GM12891 (cell line): ENCODE data around the gene HCN4.

Experiments used
- DNase-seq: peaks from one replicate; pipeline ENCODE4 v3.0.0; 2011; ENCODE audit warnings: low spot score; ENCODE audit not compliant: insufficient read length
- FAIRE-seq: peaks from 2 replicates; lab custom pipeline; 2011; peaks lifted over from hg19 to GRCh38; lab: Jason Lieb, UNC
- PAX5 ChIP-seq: IDR thresholded peaks from 2 replicates; pipeline ENCODE4 v1.6.1; 2011; ENCODE audit warnings: low read length, moderate library complexity, mild to moderate bottlenecking; ENCODE audit not compliant: insufficient read depth, severe bottlenecking
- POLR2A ChIP-seq: IDR thresholded peaks from 2 replicates; pipeline ENCODE4 v1.6.1; 2011; ENCODE audit warnings: low read depth, low read length, control low read depth
- POLR2AphosphoS5 ChIP-seq: IDR thresholded peaks from 2 replicates; pipeline ENCODE4 v1.6.1; 2011; ENCODE audit warnings: low read depth, low read length, control low read depth
- POU2F2 ChIP-seq: IDR thresholded peaks from 2 replicates; pipeline ENCODE4 v1.6.1; 2011; ENCODE audit warnings: low read depth, mild to moderate bottlenecking, control low read depth, low read length, moderate library complexity
- SPI1 ChIP-seq: IDR thresholded peaks from 2 replicates; pipeline ENCODE4 v1.6.1; 2011; ENCODE audit warnings: low read depth, low read length, control low read depth
- TAF1 ChIP-seq: IDR thresholded peaks from 2 replicates; pipeline ENCODE4 v1.6.1; 2011; ENCODE audit warnings: low read depth, low read length, control low read depth

The HCN4 gene

GRCh38 chr15:73338058-73338457, 30.7 kb downstream of the HCN4 start:
- no peak for FAIRE-seq
- DNase-seq: no peak
- no peak for TF ChIP-seq TAF1
- TF ChIP-seq POLR2AphosphoS5: no peak
- TF ChIP-seq POLR2A: no peak
- no peak for TF ChIP-seq SPI1
- no peak for TF ChIP-seq POU2F2

DNA sequence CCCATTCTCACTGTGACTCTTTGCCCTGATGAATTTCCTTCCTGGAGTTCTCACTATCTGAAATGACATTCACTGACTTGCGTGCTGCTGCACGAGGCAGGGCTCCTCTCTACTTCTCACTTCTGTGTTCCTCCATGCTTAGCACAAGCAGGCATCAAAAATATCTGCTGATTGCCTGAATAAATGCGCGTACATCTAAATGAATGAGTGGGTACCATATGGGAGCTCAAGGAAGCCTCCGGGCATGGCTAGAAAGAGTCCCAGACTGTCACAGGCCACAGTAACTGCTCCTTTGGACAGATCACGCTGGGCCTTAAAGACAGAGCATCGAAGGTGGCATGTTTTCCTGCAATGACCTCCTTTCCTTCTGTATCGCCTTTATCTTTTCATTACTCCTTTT, 31.6 kb downstream of the HCN4 start:
- FAIRE-seq: no peak

GRCh38 chr15:73336756-73337155, 32.0 kb downstream of the HCN4 start:
- FAIRE-seq (no peak), DNase-seq (no peak)
- TF ChIP-seq SPI1: no peak
- TF ChIP-seq TAF1: no peak
- no peak for TF ChIP-seq POLR2A
- no peak for TF ChIP-seq PAX5
- no peak for TF ChIP-seq POLR2AphosphoS5
- TF ChIP-seq POU2F2: no peak

More for the DNA sequence above, 31.6 kb downstream of the HCN4 start:
- no peak for DNase-seq
- TF ChIP-seq PAX5: no peak
- no peak for TF ChIP-seq SPI1
- no peak for TF ChIP-seq POU2F2
- TF ChIP-seq TAF1: no peak
- TF ChIP-seq POLR2AphosphoS5: no peak

DNA sequence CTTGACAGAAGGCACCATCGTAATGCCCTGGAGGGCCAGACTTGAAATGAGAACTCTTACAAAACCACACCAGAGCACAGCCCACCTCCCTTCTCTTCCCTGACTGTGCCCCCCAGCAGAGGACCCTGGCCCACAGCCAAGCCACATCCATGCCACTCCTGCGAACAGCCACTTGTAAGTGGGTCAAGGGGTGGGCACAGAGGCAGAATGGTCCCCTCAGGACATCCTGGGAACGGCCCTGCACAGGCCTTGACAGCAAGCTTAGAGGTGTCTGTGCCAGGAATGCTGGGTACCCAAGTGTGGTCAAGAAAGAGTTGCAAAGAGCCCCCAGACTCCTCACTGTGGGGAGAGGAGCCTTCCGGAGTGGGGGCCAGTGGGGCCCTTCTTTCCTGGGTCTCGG, 33.3 kb downstream of the HCN4 start:
- DNase-seq (no peak), FAIRE-seq (no peak)
- TF ChIP-seq POU2F2: no peak
- TF ChIP-seq PAX5: no peak
- TF ChIP-seq SPI1: no peak
- no peak for TF ChIP-seq TAF1
- TF ChIP-seq POLR2AphosphoS5: no peak
- TF ChIP-seq POLR2A: no peak

GRCh38 chr15:73335026-73335425, 33.7 kb downstream of the HCN4 start:
- no peak for TF ChIP-seq TAF1
- TF ChIP-seq SPI1: no peak
- no peak for TF ChIP-seq PAX5
- TF ChIP-seq POLR2AphosphoS5: no peak
- TF ChIP-seq POLR2A: no peak
- TF ChIP-seq POU2F2: no peak
- no peak for DNase-seq
- no peak for FAIRE-seq

GRCh38 chr15:73334086-73334485, 34.7 kb downstream of the HCN4 start:
- FAIRE-seq: no peak
- TF ChIP-seq POLR2AphosphoS5 (no peak), PAX5 (no peak), POLR2A (no peak), POU2F2 (no peak), TAF1 (no peak), SPI1 (no peak)
- DNase-seq: no peak

DNA sequence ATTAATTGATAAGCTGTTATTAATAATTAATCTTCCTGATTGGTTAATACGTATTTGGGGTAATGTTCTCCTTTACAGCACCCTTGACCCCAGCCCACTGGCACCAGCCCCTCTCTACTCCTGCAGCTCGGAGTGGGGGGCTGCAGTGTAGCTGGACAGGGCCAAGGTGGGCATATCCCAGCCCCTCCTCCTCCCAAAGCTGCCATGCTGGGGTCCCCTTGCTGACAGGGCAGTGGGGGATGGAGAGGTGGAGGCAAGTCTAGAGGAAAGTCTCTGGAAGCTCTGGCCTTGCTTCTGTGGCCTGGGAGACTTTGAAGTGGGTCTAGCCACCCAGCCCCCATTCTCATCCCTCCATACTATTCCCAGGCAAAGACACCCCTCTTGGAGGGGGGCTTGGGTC, 35.8 kb downstream of the HCN4 start:
- TF ChIP-seq POLR2A: no peak
- TF ChIP-seq PAX5: no peak
- TF ChIP-seq POU2F2: no peak
- TF ChIP-seq TAF1: no peak
- TF ChIP-seq POLR2AphosphoS5: no peak
- TF ChIP-seq SPI1: no peak
- FAIRE-seq: no peak
- DNase-seq: no peak

DNA sequence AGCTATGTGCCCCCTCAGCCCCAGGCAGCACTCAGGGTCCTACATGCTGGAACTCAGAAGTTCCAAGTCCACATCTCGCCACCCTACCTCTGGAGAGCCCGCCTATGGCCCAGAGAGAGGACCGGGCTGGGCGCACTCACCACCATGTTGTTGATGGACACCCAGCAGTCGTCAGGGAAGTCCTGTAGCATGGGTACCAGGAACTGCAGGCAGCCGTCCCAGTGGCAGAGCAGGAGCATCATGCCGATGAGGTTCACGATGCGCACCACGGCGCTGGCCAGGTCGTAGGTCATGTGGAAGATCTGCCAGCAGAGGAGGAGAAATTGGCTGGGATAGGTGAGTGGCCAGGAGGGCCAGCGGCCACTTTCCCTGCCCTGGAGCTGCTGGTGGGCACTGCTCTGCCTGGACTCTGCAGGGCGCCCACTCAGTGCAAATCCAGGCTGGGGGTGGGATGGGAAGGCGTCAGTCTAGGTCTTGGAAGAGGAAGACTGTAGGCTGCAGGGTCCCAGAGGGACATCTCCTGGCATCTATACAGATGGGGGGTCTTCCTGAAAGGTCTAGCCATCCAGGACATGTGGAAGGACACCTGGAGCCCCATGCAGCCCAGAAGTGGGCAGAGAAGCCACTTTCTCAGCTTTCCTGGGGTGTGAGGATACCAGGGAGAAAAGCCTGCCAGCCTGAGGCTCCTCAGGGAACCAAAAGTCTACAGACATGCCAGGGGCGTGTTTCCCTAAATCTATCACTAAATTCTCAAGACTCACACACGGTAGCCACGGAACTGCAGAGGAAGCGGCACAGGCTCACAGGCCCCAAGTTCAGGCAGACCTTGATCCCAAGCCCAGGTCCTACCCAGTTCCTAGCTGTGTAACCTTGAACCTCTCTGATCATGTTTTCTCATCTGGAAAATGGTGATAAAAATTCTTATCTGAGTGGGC, 36.5 kb downstream of the HCN4 start:
- DNase-seq: no peak
- TF ChIP-seq TAF1 (no peak), POU2F2 (no peak), POLR2A (no peak), SPI1 (no peak), POLR2AphosphoS5 (no peak), PAX5 (no peak)
- FAIRE-seq: no peak

DNA sequence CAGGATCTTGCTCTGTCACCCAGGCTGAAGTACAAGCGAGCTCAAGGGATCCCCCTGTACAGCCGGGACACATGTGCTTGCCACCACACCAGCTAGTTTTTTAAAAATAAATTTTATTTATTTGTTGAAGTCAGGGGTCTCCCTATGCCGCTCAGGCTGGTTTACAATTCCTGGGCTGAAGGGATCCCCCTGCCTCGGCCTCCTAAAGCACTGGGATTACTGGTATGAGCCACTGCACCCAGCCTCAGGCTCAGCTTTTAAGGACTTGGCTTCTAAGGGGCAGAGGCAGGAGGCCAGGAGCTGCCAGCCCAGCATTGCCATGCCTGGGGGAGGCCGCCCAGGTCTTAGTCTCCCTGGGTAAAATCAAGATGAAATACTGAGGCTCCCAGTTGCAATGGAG, 37.3 kb downstream of the HCN4 start:
- no peak for DNase-seq
- TF ChIP-seq POU2F2: no peak
- no peak for TF ChIP-seq TAF1
- no peak for FAIRE-seq

DNA sequence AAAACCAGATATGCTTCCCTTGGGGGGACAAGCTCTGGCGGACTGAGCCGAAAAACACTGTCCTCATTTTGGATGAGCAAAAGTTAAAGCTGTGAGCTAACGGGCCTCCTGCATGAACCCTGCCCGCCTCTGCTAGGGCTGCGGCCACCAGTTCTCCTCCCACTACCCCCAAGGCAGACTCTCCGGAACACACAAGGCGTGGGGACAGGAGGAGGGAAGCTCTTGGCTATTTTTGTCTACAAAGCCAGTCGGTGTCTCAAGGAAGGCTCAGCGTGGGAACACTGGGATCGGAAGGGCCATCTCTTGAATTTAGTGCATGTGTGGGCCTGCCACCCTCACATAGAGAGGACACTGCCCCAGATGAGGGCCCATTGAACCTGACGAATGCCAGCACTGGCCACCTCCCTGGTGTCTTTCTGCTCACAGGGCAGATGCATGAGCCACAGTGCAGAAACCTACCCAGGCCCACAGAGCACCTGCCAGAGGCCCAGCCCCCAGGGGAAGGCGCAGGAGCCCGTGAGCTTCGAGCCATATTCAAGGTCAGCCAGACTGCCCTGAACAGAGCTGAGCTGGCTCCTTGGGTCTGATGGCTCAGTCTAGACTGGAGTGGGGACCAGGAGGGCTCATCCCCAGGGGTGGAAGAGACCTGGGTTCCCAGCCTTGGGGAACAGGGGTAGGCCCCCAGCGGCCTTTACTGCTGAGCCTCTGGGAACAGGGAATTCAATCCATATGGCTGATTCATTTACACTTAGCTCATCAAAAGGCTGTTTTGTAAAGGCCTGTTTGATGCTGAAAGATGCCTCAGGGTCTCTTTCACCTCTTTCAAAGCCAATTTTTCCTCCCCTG, 38.3 kb downstream of the HCN4 start:
- DNase-seq (no peak), FAIRE-seq (no peak)
- no peak for TF ChIP-seq POLR2A
- no peak for TF ChIP-seq SPI1
- TF ChIP-seq PAX5: no peak
- TF ChIP-seq TAF1: no peak
- no peak for TF ChIP-seq POLR2AphosphoS5
- TF ChIP-seq POU2F2: no peak
